GM12873 (cell line): ENCODE data around the gene DISP1.

Source experiments
- CTCF ChIP-seq: IDR thresholded peaks from 2 replicates; pipeline ENCODE4 v1.5.1; 2012; ENCODE audit warnings: low read depth, mild to moderate bottlenecking, moderate library complexity, low read length, control low read depth; ENCODE audit not compliant: insufficient read depth; ENCODE audit errors: missing control alignments

DISP1 gene

DNA sequence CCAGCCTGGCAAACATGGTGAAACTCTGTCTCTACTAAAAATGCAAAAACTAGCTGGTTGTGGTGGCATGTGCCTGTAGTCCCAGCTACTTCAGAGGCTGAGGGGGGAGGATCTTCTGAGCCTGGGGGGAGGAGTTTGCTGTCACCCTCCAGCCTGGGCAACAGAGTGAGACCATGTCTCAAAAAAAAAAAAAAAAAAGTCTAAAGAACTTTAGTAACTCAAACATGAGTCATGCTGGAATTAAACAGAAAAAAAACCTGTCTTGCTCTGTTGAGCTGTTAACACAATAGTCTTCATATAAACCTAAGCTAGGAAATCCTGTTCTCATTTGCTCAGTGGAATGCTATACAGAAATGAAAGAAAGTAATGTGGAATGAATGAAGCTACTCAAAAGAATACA, 16.7 kb upstream of the DISP1 start:
- no peak for TF ChIP-seq CTCF

GRCh38 chr1:222798975-222799374, 15.9 kb upstream of the DISP1 start:
- no peak for TF ChIP-seq CTCF

DNA sequence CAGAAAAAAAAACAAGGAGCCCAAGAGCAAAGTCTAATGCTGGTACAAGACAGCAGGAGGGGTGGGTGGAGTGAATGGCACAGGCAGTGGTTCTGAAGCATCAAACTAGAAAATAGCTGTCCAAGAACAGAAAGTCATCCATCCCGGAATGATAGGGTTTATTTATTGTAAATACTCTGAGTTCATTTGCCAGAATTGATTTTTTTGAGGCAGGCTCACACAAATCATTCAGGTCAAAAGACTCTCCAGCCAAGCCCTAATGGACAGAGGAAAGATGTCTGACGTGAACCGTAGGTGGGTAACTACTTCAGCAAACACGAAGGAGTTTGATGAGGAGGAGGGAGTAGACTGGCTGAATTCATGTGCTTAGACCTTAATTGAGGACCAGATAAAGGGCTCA, 13.8 kb upstream of the DISP1 start:
- no peak for TF ChIP-seq CTCF

- TF ChIP-seq CTCF, result no peak
Observed at GRCh38 chr1:222811671-222812070, 3.2 kb upstream of the DISP1 start.

- TF ChIP-seq CTCF, result no peak
Observed at GRCh38 chr1:222813866-222814535, 838 bp upstream of the DISP1 start.

DNA sequence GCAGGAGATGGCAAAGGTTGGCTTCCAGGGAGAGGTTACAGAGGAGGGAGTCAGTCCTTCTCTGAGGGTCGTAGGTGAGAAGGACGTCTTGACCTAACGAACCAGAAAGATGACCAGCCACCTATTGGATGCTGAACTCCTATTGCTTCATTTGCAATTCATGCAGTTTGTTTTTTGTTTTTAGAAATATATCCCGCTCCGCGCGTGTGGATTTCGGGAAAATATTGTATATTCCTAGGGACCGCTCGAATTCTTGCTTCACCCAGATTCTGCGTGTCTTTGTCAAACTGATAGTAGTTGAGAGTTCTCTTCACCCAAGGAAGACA, 564 bp downstream of the DISP1 start:
- no peak for TF ChIP-seq CTCF

DNA sequence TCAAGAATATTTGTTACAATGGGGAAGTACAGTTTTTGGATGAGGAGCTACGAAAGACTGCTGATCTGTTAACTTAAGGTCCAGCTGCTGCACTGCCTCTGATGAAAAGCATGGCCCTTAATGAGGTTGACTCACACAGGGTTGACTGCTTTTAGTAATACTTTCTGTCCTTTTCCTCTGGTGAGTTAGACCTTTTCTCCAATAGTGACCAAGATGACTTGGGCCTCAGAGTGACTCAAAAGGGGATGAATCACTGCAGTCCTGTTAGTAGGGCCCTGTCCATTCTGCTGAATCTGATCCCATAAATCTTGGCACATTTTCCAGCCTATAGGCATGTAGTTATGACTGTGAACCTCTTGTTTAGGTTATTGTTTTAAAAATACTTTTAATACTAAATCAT, 2.7 kb downstream of the DISP1 start:
- TF ChIP-seq CTCF, result no peak
